Prostate gland (tissue), 2 donors: ENCODE data around the gene ZNF396.

Experiments
- POLR2A ChIP-seq: fragments of 450-650 bp; IDR thresholded peaks from one replicate; pipeline ENCODE4 v1.6.1; 2016; ENCODE audit warnings: antibody characterized with exemption, mild to moderate bottlenecking
- TF ChIP-seq, protein P1 (sequence below), 4 experiments: fragments of 200-600 bp in 2 of 4; fragments of 450-650 bp in 2 of 4; sonication (generic) in 2 of 4; IDR thresholded peaks; 1 replicate in 3 of 4; 2 replicates in 1 of 4; pipeline ENCODE4 v1.5.1; 2016 to 2019; ENCODE audit warnings: antibody characterized with exemption in 4 of 4, mild to moderate bottlenecking in 2 of 4, moderate library complexity in 2 of 4

DNA sequence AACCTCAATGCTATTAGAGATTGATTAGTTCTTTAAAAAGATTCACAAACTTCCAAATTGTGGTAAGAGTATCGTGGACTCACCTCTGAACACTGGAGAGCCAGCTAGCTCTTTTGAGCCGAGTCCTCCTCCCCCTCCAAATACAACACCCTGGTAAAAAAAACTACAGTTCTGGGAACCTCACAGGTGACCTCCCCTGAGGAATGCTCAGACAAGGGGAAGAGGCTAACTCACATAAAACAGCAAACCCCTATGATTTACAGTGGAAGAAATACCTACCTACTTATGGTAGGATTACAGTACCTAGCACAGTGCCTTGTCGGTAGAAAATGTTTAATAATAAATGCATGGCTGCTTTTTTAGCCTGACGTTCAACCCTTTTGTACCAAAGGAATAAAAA lies 41.3 kb downstream of the ZNF396 start:
- TF ChIP-seq, protein P1, sequence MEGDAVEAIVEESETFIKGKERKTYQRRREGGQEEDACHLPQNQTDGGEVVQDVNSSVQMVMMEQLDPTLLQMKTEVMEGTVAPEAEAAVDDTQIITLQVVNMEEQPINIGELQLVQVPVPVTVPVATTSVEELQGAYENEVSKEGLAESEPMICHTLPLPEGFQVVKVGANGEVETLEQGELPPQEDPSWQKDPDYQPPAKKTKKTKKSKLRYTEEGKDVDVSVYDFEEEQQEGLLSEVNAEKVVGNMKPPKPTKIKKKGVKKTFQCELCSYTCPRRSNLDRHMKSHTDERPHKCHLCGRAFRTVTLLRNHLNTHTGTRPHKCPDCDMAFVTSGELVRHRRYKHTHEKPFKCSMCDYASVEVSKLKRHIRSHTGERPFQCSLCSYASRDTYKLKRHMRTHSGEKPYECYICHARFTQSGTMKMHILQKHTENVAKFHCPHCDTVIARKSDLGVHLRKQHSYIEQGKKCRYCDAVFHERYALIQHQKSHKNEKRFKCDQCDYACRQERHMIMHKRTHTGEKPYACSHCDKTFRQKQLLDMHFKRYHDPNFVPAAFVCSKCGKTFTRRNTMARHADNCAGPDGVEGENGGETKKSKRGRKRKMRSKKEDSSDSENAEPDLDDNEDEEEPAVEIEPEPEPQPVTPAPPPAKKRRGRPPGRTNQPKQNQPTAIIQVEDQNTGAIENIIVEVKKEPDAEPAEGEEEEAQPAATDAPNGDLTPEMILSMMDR (IDR thresholded peaks at IDR 0.05) = no peak
- no peak for TF ChIP-seq POLR2A
